ENCODE results near the gene ZSCAN18.

GRCh38 chr19:58034477-58034793 is 63.6 kb downstream of the ZSCAN18 start:
- TF ChIP-seq CTCF (IDR thresholded peaks at IDR 0.05) (no peak), EZH2 (IDR thresholded peaks at IDR 0.05; ENCODE audit: borderline replicate concordance, insufficient read depth, low read depth, low read length, poor library complexity, severe bottlenecking) (no peak)
